Right lobe of liver (tissue), 6 donors: ENCODE results near the gene TCF7L2. TPM values are rescaled to one million over a fixed set of nuclear protein-coding genes. Genes with fewer than 3 reads are reported as not detected.
A peak's percentile ranks its signal among the peaks of the same experiment; 100 is the strongest.

Source experiments
- ATAC-seq, 4 donors: fragments of 200-7000 bp; cut with Tn5 transposase; one replicate each; pipeline ENCODE4 v1.9.1; 2020; ENCODE audit warnings: mild to moderate bottlenecking in 4 of 4, moderate library complexity in 4 of 4
- DNase-seq, 3 donors: peaks; one replicate each; pipeline ENCODE4 v3.0.0-alpha.2; 2020
- H3K27ac ChIP-seq, 3 donors: fragments of 200-600 bp; one replicate each; pipeline ENCODE4 v1.8.0; 2022
- H3K27me3 ChIP-seq, 2 donors: fragments of 200-600 bp; one replicate each; pipeline ENCODE4 v1.8.0; 2022
- H3K36me3 ChIP-seq, 4 donors: fragments of 200-600 bp; sonication (generic) in 1 of 4; one replicate each; pipeline versions ENCODE4 v1.5.1 to v1.8.0; 2017 to 2022; ENCODE audit warnings: control low read depth in 1 of 4
- H3K4me1 ChIP-seq, 4 donors: fragments of 200-600 bp; sonication (generic) in 1 of 4; one replicate each; pipeline versions ENCODE4 v1.5.1 to v1.8.0; 2017 to 2022; ENCODE audit warnings: control low read depth in 1 of 4
- H3K4me3 ChIP-seq, 3 donors: fragments of 200-600 bp; one replicate each; pipeline ENCODE4 v1.8.0; 2022
- H3K9me3 ChIP-seq, 4 donors: fragments of 200-600 bp; sonication (generic) in 1 of 4; one replicate each; pipeline versions ENCODE4 v1.5.1 to v1.8.0; 2017 to 2022; ENCODE audit warnings: control low read depth in 1 of 4
- POLR2A ChIP-seq: fragments of 450-650 bp; IDR thresholded peaks from one replicate; pipeline ENCODE4 v1.6.1; 2017; ENCODE audit warnings: antibody characterized with exemption, mild to moderate bottlenecking
- WGBS: methylation state at CpG from one replicate; pipeline ENCODE4 v1.1.6; 2018; ENCODE audit warnings: low coverage, low lambda C conversion rate; ENCODE audit not compliant: insufficient coverage; ENCODE audit errors: missing lambda C conversion rate; 5-methylcytosine and 5-hydroxymethylcytosine counted together
- intact Hi-C, 2 donors: fragments of 100-400 bp; cut with DNase I; formaldehyde crosslinking; loops; one replicate each; pipeline versions ENCODE4 v1.11.2 to v1.14.1; 2022
- total RNA-seq, 6 experiments: library from RNA; depleted of rRNA in 2 of 6; stranded (reverse); fragments of >200 nt in 2 of 6; fragmentation: NEBNext Ultra II Directional in 3 of 6; extraction: Animal tissue kit (Norgen Biotek cat#: 25700) in 3 of 6; gene quantifications; one replicate each; pipeline versions ENCODE4 v1.1.0 to v1.2.4, GENCODE V29; 2016 to 2023
- TF ChIP-seq, protein P1 (sequence below), 4 donors: fragments of 200-600 bp in 3 of 4; fragments of 450-650 bp in 1 of 4; IDR thresholded peaks; one replicate each; pipeline versions ENCODE4 v1.5.1 to v1.8.0; 2016 to 2022; ENCODE audit warnings: antibody characterized with exemption in 4 of 4, mild to moderate bottlenecking in 2 of 4
- donor health status: DM: no; HTN: yes; CAD: no.
- donor health status: DM: no; HTN: no; CAD: no.
- donor health status: DM: no; HTN: no; CAD: no.
- donor health status: DM: no; HTN: yes; CAD: no.
- donor health status: DM: no; HTN: yes; CAD: no.

The TCF7L2 gene
- total RNA-seq, 6 experiments from 2014 or later = 9.4 to 33.2 (median 16.7) TPM

DNA sequence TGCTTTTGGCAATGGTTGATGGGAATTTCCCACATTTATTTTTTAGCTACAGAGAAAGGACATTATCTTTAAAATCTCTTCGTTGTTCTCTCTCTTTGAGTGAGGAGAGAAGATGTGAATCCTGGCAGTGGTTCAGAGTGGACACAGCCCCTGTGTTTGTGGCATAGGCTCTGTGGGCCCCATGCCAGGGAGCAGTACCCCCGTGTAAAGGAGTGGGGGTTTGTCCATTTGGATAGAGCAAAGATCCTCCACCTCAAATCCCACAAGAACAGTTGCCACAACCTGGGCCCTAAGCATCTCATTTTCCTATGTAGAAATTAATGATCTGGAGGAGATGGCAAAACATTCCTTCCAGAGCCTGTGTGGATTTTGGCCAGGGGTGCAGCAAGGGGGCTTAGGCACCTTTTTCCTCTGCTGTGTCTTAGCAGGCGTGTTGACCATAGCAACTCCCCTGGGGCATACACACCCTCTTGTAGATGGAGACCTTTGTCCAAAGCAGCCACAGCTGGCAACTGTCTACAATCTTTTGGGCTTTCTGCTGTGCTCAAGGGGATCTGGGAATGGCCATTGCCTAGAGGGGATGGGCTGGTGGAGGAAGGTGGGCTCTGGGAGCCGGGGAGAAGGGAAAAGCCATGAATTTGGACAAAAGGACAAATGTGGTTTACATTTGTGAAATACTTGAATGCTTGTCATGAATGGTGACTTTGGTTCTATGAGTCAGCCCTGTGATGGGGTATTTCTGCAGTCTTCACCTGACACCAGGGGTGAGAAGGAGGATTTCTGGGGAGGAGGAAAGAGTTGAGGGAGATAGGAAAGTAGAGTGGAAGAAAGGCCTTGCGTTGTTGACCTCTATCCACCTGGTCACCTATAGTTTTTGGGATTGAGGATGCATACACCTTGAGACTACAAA is 92.0 kb downstream of the TCF7L2 start:
- DNase-seq = no peak
- 50% methylated on average over 3 of the region's 5 CpGs for WGBS
- Histone ChIP-seq H3K36me3 (no peaks in the 10 kb centered on the region), H3K27me3 (no peaks in the 10 kb centered on the region), H3K4me1 (peaks cover 0 to 4% (median 0%) of the 10 kb centered on the region in 4 donors), H3K27ac (no peak overlapping the region), H3K9me3 (no peaks in the 10 kb centered on the region), H3K4me3 (no peak overlapping the region)
- intact Hi-C loops = no loop called here
- TF ChIP-seq, protein P1, sequence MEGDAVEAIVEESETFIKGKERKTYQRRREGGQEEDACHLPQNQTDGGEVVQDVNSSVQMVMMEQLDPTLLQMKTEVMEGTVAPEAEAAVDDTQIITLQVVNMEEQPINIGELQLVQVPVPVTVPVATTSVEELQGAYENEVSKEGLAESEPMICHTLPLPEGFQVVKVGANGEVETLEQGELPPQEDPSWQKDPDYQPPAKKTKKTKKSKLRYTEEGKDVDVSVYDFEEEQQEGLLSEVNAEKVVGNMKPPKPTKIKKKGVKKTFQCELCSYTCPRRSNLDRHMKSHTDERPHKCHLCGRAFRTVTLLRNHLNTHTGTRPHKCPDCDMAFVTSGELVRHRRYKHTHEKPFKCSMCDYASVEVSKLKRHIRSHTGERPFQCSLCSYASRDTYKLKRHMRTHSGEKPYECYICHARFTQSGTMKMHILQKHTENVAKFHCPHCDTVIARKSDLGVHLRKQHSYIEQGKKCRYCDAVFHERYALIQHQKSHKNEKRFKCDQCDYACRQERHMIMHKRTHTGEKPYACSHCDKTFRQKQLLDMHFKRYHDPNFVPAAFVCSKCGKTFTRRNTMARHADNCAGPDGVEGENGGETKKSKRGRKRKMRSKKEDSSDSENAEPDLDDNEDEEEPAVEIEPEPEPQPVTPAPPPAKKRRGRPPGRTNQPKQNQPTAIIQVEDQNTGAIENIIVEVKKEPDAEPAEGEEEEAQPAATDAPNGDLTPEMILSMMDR (IDR thresholded peaks at IDR 0.05) = no peak
- no peak for TF ChIP-seq POLR2A
- no peak for ATAC-seq

DNA sequence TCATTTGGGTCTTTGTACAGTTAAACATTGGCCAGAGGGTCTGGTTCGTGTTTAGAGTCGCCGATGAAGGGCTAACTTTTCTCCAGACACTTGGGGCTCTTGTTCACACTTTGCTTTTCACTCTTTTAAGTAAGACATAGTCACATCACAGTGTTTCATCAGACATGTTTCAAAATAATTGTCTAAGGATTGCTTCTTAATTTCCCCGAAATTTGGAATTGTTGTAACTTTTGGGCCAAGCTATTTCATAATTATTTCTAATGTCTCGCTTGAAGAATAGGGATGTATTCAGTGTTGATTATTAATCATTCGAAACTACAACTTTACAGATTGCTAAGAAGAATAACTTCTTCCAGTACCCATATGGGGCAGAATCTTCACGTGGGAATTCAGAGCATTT is 92.8 kb downstream of the TCF7L2 start:
- no peaks in the 10 kb centered on the region for H3K9me3 ChIP-seq
- H3K27ac ChIP-seq = no peak overlapping the region
- intact Hi-C loops = no loop called here
- no peaks in the 10 kb centered on the region for H3K36me3 ChIP-seq
- H3K4me3 ChIP-seq = no peak overlapping the region
- no peak for ATAC-seq
- no peaks in the 10 kb centered on the region for H3K27me3 ChIP-seq
- 83% methylated on average over 7 of the region's 7 CpGs for WGBS
- TF ChIP-seq, protein P1 (IDR thresholded peaks at IDR 0.05) = no peak
- TF ChIP-seq POLR2A = no peak
- peaks cover 0 to 4% (median 0%) of the 10 kb centered on the region in 4 donors for H3K4me1 ChIP-seq
- no peak for DNase-seq

DNA sequence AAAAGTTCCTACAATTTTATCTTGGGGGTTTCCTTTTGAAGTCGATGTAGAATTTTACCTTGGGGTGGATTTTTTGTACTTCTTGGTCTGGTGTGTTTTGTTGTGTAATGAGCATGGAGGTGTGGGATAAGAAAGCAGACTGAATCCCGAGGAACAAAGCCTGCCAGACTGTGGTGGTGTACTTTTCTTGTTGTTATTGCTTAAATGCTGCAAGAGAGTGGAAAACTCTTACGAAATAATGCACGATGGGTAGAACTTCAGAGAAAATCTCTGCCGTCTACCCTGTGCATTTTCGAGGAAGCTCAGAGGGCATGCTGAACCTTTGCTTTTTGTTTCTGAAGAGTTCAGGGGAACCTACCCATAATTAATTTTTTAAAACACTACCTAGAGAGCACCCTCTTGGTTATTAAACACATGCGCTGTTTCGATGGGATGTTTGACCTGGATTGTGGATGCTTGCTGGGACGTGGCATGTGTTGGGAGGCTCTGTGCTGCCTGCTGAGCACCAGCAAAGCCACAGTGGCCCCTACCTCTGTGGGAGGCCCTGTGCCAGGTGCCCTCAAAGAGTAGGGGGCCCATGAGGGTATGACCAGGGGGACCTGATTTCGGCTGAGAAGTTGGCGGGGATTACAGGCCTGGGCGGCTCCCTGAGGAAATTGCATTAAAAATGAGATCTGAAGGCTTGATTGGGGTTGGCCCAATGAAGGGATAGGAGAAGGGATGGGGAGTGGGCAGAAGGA is 94.1 kb downstream of the TCF7L2 start:
- WGBS = 86% methylated on average over 12 of the region's 12 CpGs
- no peak overlapping the region for H3K4me3 ChIP-seq

More for the DNA sequence above, 94.1 kb downstream of the TCF7L2 start:
- no peak for TF ChIP-seq POLR2A
- TF ChIP-seq, protein P1 (IDR thresholded peaks at IDR 0.05) = no peak
- H3K36me3 ChIP-seq = no peaks in the 10 kb centered on the region
- intact Hi-C loops = no loop called here
- no peaks in the 10 kb centered on the region for H3K27me3 ChIP-seq
- no peak overlapping the region for H3K27ac ChIP-seq
- peak in 1 of 3 donors; percentile 22 for DNase-seq
- no peak for ATAC-seq
- H3K4me1 ChIP-seq = peaks cover 0 to 4% (median 0%) of the 10 kb centered on the region in 4 donors
- no peaks in the 10 kb centered on the region for H3K9me3 ChIP-seq
